Activated CD4-positive, alpha-beta T cell treated with anti-CD3 and anti-CD28 coated beads for 1 hour (primary cell): ENCODE results near the gene KLF1.
A peak's percentile ranks its signal among the peaks of the same experiment; 100 is the strongest.
"Not testable (repeated sequence)": the region's sequence is repeated elsewhere in the genome, so short reads cannot be mapped to it uniquely, and the experiment has no call there.

ENCODE experiments used
- DNase-seq: peaks from one replicate; pipeline ENCODE4 v3.0.0-alpha.2; 2020

Gene KLF1

DNA sequence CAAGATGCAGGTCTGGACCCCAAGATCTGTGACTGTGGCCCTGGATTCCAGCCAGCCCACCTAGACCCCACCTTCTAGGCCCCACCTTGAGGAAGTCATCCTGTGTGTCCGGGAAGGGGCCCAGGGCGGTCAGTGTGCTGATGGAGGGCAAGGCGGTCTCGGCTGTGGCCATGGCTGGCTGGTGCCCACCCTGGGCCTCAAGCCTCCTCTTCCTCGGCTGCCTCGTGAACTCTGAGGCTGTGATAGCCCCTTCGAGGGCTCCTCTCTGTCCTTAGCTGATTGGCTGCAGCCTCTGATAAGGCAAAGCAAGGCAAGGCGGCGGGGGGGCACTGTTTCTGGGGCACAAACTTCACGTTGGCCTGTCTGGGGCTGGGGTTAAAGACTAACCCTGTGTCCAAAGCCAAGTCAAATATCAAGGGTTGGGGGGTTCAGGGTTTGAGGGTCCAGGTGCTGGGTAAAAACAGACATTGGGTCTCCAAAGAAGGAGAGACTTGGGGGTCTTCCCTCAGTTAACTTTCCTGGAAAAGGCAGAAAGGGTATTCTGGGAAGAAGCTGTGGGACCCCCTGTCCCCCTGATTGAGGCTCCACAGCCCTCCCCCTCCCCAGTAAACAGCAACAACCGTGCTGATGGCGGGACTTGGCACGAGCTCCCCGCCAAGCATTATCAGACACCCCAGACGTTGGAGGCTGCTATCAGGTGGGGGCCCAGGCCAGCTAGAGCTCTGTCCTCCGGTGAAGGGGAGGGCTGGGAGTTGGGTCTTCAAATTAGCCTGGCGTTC, at the start of gene KLF1:
KLF1 (minus strand) TSS at position 233 of the 779 bp plus-strand sequence; CDS start at position 172, 61 bp downstream.
- DNase-seq, result no peak

DNA sequence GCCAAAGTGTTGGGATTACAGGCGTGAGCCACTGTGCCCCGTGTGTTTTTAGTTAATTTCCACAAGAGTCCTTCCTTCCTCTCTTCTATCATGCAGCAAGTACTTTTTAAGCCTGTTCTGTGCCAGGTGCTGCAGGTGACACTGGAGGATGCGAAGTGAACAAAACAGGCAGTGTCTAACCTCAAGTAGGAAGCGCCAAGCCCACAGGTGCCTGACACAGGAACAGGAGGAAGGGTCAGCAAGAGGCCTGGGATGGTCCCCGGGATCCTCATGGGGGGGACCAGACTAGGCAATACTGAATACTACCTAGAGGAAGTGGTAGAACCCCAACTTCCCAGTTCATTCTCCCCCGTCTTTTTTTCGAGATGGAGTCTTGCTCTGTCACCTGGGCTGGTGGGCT, 49.6 kb upstream of the KLF1 start:
- no peak for DNase-seq

DNA sequence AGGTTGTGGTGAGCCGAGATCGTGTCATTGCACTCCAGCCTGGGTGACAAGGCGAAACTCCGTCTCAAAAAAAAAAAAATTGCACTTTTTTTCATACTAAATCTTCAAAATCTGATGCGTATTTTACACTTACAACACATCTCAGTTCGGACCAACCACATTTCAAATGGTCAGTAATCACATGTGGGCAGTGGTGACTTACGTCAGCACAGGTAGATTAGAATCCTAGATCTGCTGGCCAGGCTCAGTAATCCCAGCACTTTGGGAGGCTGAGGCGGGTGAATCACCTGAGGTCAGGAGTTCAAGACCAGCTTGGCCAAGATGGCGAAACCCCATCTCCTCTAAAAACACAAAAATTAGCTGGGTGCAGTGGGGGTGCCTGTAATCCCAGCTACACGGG, 48.1 kb upstream of the KLF1 start:
- no peak for DNase-seq

DNA sequence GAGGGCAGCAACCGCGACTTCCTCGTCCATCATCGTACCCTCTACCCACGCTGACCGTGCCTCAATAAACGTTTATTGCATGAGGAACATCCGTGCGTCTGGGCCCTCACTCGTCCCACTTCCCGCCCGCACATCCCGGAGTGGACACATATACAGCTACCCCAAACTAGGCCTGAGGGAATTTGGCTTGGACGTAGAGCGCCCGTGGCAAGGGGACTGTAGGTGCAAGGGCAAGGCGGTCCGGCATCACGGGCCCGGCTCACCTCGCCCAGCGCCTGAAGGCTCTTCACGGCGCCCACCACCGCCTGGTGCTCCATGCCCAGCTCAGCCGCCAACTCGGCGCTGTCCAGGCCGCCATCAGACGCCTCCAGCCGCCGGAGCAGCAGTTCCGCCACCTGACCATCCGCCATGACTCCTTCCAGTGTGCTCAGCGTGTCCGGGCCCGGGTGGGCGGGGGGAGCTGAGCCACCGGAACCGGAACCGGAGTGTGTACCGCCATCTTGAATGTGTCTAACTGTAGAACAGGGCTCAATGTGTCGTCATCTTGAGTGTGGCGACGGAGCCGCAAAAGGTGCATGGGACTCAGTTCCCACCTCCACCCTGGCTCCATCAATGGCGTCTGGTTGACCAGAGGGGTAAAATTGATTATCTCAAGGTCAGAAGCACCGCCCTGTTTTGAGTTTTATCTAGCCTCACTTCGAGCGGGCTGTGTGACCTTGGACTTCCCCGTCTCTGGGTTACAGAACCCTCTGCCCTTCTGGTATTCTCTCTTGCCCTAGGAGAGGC, 46.5 kb upstream of the KLF1 start, which contains the start of gene FARSA:
FARSA (minus strand) TSS at position 425 of the 786 bp plus-strand sequence; CDS start at position 410, 15 bp downstream.
- peak; percentile 75 for DNase-seq

DNA sequence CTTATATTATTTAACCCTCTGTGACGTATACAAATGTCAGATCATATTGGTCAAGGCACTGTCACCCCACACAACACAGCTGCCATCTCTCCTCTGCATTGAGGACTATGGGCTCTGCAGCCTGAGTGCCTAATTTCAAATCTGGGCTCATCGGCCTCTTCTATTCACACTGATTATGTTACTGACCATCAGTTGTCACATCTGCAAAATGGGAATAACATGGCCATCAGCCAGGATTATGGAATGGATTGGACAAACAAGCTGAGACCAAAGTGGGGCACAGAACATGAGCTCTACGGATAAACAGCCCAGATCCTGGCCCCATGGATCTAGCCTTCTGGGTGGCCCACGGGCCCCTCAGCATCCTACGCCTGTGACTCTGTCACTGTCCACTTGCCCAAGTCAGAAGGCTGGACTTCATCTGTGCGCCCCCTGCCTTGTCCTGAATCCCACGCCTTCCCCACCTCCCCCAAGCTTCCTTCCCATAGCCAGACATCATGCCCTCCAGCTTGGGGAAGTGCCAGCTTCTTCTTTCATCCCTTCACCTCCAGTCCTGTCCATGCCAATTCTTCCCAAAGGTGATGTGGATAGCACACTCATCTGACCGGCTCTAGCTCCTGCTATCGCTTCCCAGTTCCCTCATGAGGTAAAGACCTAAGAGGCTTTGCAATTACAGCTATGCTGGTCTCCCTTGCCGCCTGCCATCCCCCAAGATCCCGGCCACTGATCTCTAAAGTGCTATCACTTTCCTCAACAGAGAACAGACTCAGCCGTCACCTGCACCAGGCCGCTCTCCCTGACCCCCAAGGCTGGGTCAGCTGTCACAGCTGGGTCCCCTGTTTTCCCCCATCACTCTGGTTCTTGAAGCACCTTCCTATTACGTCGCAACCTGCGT, 45.6 kb upstream of the KLF1 start:
- DNase-seq, result no peak

GRCh38 chr19:12930002-12930645, 43.1 kb upstream of the KLF1 start:
- no peak for DNase-seq

DNA sequence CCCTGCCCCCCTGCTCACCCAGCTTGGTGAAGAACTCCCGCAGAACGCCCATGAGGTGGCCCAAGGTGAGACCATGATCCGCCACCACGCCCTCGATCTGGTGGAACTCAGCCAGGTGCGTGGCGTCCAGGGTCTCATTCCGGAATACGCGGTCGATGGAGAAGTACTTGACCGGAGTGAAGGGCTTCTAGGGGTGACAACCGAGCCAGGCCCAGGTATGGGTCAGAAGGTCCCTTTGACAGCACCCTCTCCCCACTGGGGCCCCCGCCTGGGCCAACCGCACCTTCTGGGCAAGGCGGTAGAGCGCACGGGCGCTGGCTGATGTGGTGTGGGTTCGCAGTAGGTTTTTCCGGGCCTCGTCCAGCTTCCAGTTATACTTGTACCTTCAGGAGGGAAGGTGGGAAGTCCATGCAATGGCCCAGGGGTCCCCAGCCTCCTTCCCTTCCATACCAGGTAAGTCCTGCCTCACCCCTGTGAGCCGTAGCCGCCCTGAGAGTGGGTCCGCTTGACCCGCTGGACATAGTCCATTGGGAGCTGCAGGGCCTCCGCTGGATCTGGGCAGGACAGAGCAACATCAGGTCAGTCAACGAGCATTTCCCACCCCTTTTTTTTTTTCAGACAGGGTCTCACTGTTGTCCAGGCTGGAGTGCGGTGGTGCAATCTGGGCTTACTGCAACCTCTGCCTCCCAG, 37.8 kb upstream of the KLF1 start:
- DNase-seq, result no peak

DNA sequence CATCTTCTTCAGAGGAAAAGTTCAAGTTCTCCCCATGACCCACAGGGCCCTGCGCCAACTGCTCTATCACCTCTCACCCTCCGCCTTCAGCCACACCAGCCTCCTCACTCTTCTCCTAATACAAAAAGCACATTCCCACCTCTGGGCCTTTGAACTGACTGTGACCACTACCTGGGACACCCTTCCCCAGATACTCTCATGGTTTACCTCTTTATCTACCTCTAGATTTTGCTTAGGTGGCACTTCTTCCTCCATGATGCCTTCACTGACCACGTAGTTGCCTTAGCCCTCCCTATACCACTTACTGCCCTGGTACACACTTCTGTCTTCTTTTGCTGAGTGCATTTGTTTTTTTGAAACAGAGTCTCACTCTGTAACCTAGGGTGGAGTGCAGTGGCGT, 36.0 kb upstream of the KLF1 start:
- no peak for DNase-seq

GRCh38 chr19:12921047-12921446, 34.0 kb upstream of the KLF1 start:
- no peak for DNase-seq

DNA sequence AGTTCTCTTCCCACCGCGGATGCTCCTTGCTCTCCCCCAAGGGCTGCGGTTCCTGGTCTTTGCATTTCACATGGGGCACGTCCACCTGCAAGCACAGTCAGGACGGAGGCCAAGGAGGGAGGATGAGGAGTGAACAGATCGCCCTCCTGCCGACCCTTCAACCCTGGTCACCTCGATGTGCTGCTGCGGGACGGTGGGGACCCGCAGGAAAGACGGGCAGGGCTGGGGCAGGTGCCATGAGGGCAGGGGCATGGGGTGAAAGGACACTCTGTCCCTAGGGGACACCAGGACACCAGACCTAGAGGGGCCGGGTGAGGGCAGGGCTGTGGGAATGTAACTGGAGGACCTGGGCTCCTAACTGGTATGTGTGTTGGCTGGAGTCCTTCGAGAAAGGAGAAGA, 31.3 kb upstream of the KLF1 start:
- no peak for DNase-seq

- DNase-seq, result not testable (repeated sequence)
These were observed 28.9 kb upstream of the KLF1 start for GRCh38 chr19:12915860-12916259.

DNA sequence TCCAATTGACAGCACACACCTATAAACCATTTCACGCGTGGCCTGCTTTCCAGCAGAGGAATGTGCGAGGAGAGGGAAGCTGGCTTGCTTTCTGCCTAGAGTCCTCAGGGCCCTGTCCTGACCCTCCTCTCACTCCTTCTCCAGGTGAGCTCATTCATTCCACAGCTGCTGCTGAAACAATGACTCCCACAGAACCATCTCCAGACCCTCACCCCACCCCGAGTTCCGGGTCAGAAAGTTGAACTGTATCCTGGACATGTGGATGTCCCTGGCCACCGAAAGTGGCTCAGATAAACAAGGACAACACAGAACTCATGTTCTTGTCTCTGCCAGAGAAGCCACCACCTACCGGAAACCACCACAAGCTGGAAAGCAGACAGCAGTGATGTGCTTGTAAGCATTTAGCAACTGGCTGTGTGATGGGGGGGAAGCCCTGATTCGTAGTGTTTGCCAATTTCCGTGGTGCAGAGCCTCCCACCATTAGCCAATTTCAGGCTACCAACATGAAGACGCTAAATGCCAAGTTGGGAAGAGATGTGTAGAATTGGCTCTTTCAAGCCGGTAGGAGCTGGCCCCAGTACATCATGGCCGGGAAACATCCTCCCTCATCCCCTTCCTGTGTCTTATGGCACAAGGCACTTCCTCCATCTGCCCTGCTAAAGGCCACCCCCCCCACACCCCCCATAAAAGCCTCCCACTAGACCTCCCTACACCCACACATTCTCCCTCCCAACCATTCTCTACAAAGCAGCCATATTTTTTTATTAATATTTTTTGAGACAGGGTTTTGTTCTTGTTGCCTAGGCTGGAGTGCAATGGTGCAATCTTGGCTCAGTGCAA, 27.1 kb upstream of the KLF1 start:
- DNase-seq, result peak; percentile 38

GRCh38 chr19:12913011-12913561, 26.1 kb upstream of the KLF1 start:
- no peak for DNase-seq

DNA sequence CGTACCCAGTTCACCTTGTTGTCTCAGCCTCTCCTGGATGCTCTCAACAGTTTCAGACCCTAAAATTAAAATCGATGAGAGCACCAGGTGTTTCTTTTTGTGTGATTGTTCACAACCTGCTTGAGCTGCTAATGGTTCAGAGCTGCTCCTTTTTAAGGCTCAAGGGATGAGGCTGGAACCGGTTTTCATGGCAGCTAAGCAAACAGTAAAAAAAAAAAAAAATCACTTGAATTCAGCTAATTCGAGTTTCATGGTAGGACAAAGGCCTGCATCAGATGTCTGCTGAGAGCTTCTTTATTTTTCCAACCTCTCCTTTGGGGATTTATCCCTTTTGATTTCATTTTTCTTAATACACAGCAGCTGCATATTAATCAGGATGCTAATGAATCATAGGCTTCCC, 25.6 kb upstream of the KLF1 start:
- DNase-seq, result no peak

DNA sequence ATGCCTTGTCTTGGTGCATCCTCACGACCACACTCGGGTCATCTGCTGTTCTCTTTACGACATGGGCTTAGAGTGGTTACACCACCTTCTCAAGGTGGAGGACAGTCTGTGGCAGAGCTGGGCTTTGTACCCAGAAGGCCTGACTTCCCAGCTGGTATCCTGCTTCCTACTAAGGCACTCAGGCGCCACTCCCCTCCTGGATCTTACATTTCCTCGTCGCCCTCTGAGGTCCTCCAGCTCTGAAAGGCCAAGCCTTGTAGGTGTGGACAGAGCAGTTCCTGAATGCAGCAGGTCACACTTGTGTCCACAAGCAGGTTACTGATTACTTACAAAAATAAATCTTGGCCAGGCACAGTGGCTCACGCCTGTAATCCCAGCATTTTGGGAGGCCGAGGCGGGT, 20.2 kb upstream of the KLF1 start:
- DNase-seq, result no peak

GRCh38 chr19:12899891-12900518, 13.0 kb upstream of the KLF1 start:
- no peak for DNase-seq

DNA sequence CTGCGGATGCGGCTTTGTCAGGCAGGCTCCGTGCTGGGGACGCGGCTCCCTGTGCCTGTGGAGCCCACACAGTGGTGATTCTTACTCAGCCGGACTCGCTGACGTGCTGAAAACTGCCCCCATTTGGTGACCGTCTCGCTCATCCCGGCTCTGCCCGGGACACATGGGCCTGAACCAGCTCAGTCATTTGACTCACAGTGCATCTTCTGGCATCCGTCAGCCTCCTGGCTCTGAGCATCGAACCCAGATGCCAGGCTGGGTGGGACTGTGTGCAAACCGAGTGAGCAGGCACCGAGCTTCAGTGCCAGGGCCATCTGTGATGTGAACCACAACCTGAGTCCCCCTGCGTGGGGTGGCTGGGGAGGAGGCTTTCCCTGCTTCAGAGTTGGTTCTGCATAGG, 9.5 kb upstream of the KLF1 start:
- no peak for DNase-seq

- DNase-seq, result no peak
These were observed 6.6 kb upstream of the KLF1 start for GRCh38 chr19:12893582-12893981.

DNA sequence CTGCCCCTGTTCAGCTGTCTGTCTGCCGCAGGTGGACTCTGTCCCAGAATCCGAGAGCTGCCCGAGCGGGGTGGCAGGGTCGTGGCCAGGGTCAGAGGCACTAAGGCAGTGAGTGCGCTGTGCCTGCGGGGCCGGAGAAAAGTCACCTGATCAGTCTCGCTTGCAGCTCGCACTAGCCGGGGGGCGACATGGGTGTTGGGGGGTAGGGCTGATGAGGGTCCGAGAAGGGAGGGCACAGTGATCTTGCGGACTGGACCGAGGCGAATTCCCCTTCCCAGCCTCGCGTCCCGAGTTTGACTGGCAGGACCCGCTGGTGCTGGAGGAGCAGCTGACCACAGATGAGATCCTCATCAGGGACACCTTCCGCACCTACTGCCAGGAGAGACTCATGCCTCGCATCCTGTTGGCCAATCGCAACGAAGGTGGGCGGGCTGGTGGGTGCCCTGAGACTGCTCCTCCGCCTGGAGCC, 4.6 kb upstream of the KLF1 start:
- DNase-seq, result no peak
